IPS DF 4.7 (cell line): ENCODE results near the gene PARP6.

Source experiments
- DNase-seq: peaks from one replicate; pipeline ENCODE4 v3.0.0-alpha.2; 2013; ENCODE audit warnings: low spot score; ENCODE audit errors: extremely low read depth

Gene PARP6

GRCh38 chr15:72200395-72201237 is 71.7 kb downstream of the PARP6 start:
- DNase-seq: no peak

- no peak for DNase-seq
Observed at GRCh38 chr15:72199721-72200212, 72.6 kb downstream of the PARP6 start.

- no peak for DNase-seq
Observed at GRCh38 chr15:72199205-72199515, 73.2 kb downstream of the PARP6 start.

GRCh38 chr15:72198356-72199204 is 73.8 kb downstream of the PARP6 start:
- DNase-seq: no peak

GRCh38 chr15:72197460-72198355 is 74.6 kb downstream of the PARP6 start, which contains the start of gene GRAMD2A:
Gene GRAMD2A, minus strand, starts transcription at chr15:72197787.
- no peak for DNase-seq

- no peak for DNase-seq
Observed at GRCh38 chr15:72197041-72197459, 75.3 kb downstream of the PARP6 start.

GRCh38 chr15:72196409-72197040 is 75.8 kb downstream of the PARP6 start:
- no peak for DNase-seq

GRCh38 chr15:72195101-72195511 is 77.2 kb downstream of the PARP6 start:
- DNase-seq: no peak

- DNase-seq: no peak
Observed at GRCh38 chr15:72193836-72194396, 78.4 kb downstream of the PARP6 start.

GRCh38 chr15:72192416-72192815 is 79.9 kb downstream of the PARP6 start:
- no peak for DNase-seq
